HL-60 (cell line): ENCODE measurements around the gene PTPRD.

ENCODE experiments used
- DNase-seq, 2 experiments: peaks; one replicate each; pipeline ENCODE4 v3.0.0-alpha.2; 2010 to 2020; ENCODE audit warnings: low read depth in 1 of 2, low spot score in 1 of 2
- H3K27ac ChIP-seq: fragments of 250-450 bp; sonication (Bioruptor Pico); replicated peaks from 2 replicates; pipeline ENCODE4 v1.5.1; 2020; ENCODE audit warnings: mild to moderate bottlenecking, moderate library complexity
- H3K27me3 ChIP-seq: fragments of 250-450 bp; sonication (Bioruptor Pico); 2 replicates; pipeline ENCODE4 v1.5.1; 2021; ENCODE audit warnings: mild to moderate bottlenecking, moderate library complexity; ENCODE audit not compliant: insufficient read depth, poor library complexity, severe bottlenecking
- H3K4me3 ChIP-seq: replicated peaks from 2 replicates; pipeline ENCODE4 v1.5.1; 2011; ENCODE audit warnings: mild to moderate bottlenecking, control low read depth, low read length; ENCODE audit not compliant: insufficient read depth
- CTCF ChIP-seq: IDR thresholded peaks from one replicate; pipeline ENCODE4 v1.5.1; 2011; ENCODE audit warnings: low read length, control low read depth, inconsistent platforms; ENCODE audit not compliant: insufficient read depth
- GABPA ChIP-seq: IDR thresholded peaks from 2 replicates; pipeline ENCODE4 v1.6.1; 2012; ENCODE audit warnings: low read depth
- POLR2AphosphoS5 ChIP-seq: IDR thresholded peaks from 2 replicates; pipeline ENCODE4 v1.6.1; 2012; ENCODE audit warnings: low read depth
- REST ChIP-seq: IDR thresholded peaks from 2 replicates; pipeline ENCODE4 v1.6.1; 2012; ENCODE audit warnings: low read depth; ENCODE audit not compliant: insufficient replicate concordance
- SPI1 ChIP-seq: IDR thresholded peaks from 2 replicates; pipeline ENCODE4 v1.6.1; 2012; ENCODE audit warnings: low read depth, mild to moderate bottlenecking, borderline replicate concordance

PTPRD gene

GRCh38 chr9:9536523-9536922, 1076.3 kb downstream of the PTPRD start:
- Histone ChIP-seq H3K27ac (no peak overlapping the region), H3K27me3 (no peaks in the 10 kb centered on the region), H3K4me3 (no peak overlapping the region)
- no peak for DNase-seq
- TF ChIP-seq REST, result no peak
- no peak for TF ChIP-seq GABPA
- TF ChIP-seq POLR2AphosphoS5, result no peak
- TF ChIP-seq CTCF, result no peak
- TF ChIP-seq SPI1, result no peak

GRCh38 chr9:9523476-9524139, 1089.2 kb downstream of the PTPRD start:
- no peak for DNase-seq
- no peaks in the 10 kb centered on the region for H3K27me3 ChIP-seq
- H3K4me3 ChIP-seq, result no peak overlapping the region
- H3K27ac ChIP-seq, result no peak overlapping the region
- no peak for TF ChIP-seq CTCF
- TF ChIP-seq REST, result no peak
- TF ChIP-seq POLR2AphosphoS5, result no peak

GRCh38 chr9:9522406-9522805, 1090.4 kb downstream of the PTPRD start:
- H3K27ac ChIP-seq, result no peak overlapping the region
- no peak for TF ChIP-seq REST
- TF ChIP-seq SPI1, result no peak
- TF ChIP-seq GABPA, result no peak
- TF ChIP-seq CTCF, result no peak
- TF ChIP-seq POLR2AphosphoS5, result no peak
- DNase-seq, result no peak
- H3K27me3 ChIP-seq, result no peaks in the 10 kb centered on the region
- H3K4me3 ChIP-seq, result no peak overlapping the region
